ENCODE measurements around the gene PHC3.

- TF ChIP-seq EGR1 (IDR thresholded peaks at IDR 0.05) (no peak), CREB1 (IDR thresholded peaks at IDR 0.05; ENCODE audit: low read depth) (no peak)
These were observed 85.2 kb downstream of the PHC3 start for GRCh38 chr3:170096342-170096741.

Measured in Ishikawa (cell line).